GM18505 (cell line): ENCODE measurements around the gene CIDEA.
"Not testable (repeated sequence)": the region's sequence is repeated elsewhere in the genome, so short reads cannot be mapped to it uniquely, and the experiment has no call there.

ENCODE experiments used
- ATAC-seq: cut with Tn5 transposase; IDR thresholded peaks from one replicate; pipeline ENCODE4 v1.9.1; 2021; ENCODE audit not compliant: unreplicated experiment
- POLR2A ChIP-seq: IDR thresholded peaks from 4 replicates; pipeline ENCODE4 v1.6.1; 2011; ENCODE audit warnings: borderline replicate concordance; ENCODE audit not compliant: insufficient read depth, insufficient read length; ENCODE audit errors: extremely low read depth

CIDEA gene

DNA sequence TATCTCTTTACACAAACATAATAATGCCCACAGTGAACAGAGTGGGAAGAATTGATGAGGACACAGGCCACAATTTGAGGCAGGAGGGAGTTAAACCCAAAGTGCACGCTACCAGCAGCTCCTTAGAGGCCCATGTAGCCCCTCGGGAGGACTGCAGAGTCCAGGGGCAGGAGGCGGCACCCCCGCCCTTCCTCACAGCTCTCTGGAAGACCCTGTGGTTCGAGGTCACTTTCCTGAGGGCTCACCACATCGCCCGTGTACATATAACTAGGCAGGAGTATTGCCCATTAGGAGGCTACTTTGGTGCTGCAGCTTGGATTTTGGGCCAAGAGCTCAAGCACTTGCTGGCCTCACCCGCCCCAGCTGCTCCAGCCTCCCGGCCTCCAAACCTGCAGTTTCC lies 22.2 kb upstream of the CIDEA start:
- ATAC-seq, result no peak
- TF ChIP-seq POLR2A, result no peak

DNA sequence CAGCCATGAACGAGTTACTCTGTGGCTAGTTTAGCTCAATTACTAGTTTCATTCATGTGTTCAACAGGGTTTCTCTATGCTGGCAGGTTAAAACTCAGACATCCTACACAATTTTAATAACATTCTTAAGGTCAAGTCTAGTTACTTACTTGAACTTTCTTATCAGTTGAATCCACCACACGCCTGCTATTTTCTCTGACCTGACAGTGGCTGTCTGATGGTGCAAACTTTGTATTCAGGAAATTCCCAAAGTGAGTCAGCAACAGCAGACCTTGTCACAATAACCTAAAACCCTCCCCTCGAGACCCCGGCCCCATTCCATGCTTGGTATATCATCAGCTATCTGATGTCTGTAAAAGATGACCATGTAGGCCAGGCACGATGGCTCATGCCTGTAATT lies 20.8 kb upstream of the CIDEA start:
- TF ChIP-seq POLR2A, result no peak
- ATAC-seq, result no peak

DNA sequence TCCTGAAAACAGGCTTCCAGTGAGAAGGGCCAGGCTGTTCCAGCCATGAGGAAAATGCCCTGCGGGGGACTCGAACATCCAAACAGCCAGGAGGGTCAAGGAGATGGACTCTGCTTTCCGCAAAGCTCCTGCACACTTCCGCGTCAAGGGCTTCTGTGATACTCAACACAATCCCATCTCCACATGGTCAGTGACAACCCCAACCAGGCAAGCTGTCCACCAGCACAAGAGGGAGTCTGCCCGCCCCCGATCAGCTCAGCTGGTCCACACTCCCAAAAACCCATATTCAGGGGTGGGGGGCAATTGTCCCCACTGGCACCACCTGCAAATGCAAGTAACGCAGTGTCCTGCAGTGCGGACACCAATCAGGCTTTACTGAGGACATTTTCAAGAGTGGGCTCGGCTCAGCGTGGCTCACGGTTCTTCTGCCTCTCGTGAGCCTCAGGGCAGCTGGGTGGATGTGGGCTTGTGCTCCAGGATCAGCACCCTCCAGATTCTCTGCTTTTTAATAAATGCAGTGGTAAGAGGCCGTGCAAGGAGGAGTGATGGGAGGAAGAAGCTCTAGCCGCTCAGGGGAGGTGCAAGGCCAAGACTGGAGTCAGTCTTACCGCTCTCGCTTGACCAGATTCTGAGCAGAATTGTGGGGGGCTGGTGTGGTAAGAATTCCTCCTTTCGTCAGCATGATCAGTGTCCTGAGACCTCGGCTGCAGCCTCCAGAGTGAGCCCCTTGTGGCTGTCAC lies 19.5 kb upstream of the CIDEA start:
- ATAC-seq, result no peak
- no peak for TF ChIP-seq POLR2A

DNA sequence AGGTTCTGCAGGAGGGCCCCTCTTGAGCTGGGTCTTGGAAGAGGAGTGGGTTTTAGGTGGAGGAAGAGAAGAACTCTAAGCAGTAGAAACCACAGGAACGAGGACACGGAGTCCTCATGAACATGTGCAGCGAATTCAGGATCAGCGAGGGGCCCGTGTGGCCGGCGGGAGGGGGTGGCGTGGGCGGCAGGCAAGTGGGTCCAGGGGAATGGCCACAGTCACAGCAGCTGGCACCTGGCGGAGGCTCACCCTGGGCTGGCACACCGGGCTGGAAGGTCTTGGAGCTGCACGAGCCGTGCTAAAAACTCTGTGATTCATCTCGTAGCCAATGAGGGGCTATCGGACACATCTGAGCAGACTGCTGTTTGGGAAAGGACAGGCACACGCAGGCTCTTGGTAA lies 18.0 kb upstream of the CIDEA start:
- no peak for ATAC-seq
- TF ChIP-seq POLR2A, result no peak

DNA sequence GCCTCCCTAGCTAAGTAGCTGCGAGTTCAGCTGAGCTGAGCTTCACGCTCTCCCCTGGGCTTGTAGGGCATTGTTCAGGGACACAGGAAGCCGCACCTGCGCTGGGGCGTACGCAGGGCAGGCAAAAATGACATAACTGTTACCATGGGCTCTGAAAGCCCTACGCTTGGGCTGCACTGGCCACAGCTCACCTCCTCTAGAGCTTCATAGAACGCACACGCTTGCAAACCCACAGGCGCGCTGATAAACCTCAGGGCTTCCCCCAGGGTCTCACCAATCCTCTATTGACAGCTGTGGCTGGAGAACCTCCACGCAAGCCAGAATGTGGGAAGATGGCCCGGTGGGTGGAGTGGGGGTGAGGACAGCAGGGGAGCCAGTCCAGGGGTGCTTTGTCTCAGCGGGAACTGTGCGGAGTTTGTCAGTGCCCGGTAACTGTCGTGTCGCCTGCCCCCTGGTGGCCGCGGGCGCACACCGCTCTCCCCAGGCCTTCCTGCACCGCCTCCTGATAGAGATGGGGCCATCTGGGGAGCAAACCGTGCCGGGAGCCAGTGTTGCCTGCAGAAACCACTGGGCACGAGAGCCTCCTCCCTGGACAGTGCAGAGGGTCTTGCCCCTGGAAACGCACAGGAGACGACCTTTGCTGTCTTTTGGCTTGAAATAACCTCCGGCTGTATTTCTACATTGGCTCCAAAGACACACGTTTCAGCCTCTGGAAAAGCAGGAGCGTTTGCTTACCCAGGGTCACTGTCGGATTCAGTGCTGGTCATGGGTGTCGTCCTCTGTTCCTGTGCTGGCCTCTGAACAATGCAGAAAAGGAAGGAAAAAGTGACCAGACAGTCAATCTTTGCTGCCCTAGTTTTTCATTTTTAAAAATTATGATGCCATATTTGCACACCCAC lies 17.0 kb upstream of the CIDEA start:
- no peak for TF ChIP-seq POLR2A
- ATAC-seq, result peak; percentile 81

DNA sequence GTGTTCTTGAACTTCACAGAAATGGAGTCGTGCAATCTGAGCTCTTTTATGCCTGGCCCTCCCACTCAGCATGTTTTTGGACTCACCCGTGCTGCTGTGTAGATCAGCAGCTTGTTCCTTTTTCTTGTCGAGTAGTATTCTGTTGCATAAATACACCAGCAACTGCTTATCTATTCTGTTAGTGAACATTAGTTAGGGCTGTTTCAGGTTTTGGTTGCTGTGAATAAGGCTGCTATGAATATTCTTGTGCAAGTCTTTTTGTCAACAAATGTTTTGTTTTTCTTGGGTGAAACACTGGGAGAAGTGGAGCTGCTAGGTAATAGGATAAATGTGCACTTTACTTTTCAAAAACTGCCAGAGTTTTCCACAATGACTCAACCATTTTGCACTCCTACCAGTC lies 15.3 kb upstream of the CIDEA start:
- ATAC-seq, result no peak
- TF ChIP-seq POLR2A, result no peak

DNA sequence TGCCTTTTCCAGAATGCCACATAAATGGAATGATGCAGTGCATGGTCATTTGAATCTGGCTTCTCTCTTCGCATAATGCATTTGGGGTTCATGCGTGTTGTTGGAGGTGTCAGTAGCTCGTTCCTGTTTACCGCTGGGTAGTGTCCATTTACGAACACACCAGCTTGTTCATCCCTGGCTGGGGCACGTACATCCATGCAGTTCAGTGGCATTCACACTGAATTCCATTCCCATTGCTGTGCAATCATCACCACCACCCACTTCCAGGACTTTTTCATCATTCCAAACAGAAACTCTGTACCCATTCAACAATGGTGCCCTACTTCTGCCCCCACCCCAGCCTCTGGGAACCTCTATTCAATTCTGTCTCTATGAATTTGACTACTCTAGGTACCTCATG lies 14.7 kb upstream of the CIDEA start:
- no peak for TF ChIP-seq POLR2A
- ATAC-seq, result no peak

DNA sequence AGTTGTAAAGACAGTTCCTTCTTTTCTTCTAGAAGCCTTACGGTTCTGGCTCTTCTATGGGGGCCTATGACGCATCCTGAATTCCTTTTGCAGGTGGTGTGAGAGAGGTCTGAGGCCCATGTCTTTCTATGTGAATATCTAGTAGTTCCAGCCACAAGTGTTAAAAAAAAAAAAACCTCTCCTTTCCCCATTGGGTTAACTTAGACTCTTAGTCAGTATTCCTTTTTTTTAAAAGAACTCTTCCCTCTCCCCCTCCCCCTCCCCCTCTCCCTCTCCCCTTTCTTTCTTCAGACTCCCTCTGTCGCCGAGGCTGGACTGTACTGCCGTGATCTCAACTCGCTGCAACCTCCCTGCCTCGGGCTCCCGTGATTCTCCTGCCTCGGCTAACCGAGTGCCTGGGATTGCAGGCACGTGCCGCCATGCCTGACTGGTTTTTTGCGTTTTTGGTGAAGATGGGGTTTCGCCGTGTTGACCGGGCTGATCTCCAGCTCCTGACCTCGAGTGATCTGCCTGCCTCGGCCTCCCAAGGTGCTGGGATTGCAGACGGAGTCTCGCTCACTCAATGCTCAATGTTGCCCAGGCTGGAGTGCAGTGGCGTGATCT lies 11.4 kb upstream of the CIDEA start:
- no peak for ATAC-seq
- TF ChIP-seq POLR2A, result no peak

DNA sequence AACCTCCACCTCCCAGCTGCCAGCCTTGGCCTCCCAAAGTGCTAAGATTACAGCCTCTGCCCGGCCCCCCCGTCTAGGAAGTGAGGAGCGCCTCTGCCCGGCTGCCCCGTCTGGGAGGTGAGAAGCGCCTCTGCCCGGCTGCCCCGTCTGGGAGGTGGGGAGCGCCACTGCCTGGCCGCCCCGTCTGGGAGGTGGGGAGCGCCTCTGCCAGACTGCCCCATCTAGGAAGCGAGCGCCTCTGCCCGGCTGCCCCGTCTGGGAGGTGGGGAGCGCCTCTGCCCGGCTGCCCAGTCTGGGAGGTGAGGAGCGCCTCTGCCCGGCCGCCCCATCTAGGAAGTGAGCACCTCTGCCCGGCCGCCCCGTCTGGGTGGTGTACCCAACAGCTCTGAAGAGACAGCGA lies 10.9 kb upstream of the CIDEA start:
- not testable (repeated sequence) for ATAC-seq

DNA sequence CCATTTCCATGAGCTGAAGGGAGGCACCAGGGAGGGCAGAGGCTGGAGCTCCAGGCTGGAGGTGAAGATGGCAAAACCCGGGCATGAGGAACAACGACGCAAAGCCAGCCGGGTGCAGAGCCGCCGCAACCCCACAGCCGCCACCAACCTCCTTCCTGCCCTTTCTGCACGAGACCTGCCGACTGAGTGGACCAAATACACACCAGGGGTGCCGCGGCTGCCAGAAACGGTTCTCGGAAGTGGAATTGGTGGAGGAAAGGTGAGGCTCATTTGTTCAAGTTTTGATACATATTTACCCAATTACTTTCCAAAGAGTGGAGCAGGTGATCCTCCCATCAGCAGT lies 8.4 kb upstream of the CIDEA start:
- ATAC-seq, result no peak
- TF ChIP-seq POLR2A, result no peak

DNA sequence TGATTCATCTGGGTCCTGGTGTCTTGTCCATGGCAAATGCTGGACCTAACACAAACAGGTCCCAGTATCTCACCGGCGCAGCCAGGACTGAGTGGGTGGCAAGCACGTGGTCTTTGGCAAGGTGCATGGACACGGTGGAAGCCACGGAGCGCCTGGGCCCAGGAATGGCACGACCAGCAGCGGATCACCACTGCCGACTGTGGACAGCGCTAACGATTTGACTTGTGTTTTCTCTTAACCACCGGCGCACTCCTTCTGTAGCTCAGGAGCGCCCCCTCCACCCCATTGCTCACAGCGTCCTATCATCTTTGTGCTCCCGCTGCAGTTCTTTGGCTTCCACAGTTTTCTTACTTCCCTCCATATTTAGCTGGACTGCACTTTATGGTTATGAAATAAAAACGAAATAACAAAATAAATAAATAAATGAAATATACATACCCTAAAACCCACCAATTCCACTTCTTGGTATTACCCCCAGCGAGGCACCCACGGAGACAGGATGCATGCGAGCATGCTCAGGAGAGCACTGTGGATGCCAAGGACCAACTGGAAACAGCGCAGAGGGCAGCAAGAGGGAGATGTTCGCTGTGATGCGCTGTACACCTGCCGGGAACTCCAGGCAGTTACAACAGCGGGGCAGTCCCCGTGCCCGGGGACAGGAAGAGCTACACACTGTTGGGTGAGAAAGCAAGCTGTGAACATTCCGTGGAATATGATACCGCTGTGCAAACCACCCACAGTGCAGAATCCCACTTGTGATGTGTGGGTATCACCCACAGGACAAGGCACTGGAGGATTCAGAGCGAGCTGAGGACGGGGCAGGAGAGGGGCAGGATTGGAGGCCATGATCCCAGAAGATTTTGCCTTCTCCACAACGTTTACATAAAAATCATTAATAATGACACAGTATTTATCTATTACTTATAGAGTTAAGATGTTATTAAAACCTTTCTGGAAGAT lies 7.0 kb upstream of the CIDEA start:
- no peak for TF ChIP-seq POLR2A
- no peak for ATAC-seq

DNA sequence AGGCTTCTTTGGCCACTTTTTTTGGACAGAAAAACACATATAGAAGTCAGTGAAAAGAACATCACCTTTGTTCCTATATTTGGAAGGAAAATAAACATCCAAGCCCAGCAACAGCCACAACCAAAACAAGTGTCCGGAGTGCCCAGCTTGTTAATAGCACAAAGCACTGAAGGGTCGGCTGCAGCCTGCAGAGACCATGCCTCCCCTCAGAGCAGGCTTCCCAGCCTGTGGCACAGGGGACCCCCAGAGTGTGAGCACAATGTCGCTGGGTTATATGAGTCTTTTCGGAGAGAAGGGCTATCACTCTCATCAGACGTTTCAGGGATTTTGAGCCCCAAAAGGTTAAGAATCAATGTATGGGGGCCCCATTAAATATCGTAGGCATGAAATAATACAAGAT lies 6.2 kb upstream of the CIDEA start:
- ATAC-seq, result no peak

More for the DNA sequence above, 6.2 kb upstream of the CIDEA start:
- TF ChIP-seq POLR2A, result no peak
